Measurements from ENCODE around the gene ALDOC. TPM values are rescaled to one million over a fixed set of nuclear protein-coding genes. Genes with fewer than 3 reads are reported as not detected.

The ALDOC gene
- total and polyA plus RNA-seq, 2 of the 13 experiments (the other 11 are each of a cell fraction or from before 2014, with no cell fraction given), result 15.4 to 60.9 TPM

DNA sequence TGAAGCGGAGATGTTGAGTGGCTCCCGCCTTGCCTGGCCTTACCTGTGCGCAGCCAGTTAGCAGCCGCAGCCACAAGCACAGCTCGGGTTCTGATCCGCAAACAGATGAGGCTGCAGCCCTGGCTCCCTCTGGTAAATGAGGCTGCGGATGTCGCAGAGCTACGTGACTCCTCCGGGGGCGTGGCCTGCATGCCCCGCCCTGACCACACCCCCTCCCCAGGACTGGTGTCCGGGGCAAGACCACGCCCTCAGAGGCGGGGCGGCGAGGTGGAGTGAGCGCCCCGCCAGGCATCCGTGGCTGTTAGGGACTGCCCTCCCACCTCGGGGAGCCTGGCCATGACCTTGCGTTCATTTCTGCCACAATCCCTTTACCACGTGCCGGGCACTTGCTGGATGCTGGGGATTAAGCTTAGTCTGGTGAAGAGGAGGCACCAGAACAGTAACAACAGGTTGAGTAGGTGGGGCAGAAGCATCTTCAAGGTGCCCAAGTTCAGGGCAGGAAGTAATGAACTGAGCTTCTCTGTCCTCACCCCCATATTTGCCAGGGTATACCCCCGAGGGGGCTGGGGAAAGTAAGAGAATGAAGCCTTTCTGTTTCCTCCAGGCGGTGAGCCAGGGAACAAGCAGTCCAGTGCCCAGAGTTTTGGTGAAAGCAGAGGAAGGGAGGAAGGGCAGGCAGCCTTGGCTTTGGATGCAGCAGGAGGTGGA is at the start of gene ALDOC (continued):
- TF ChIP-seq GFI1 (CRISPR knock-in tag; IDR thresholded peaks at IDR 0.05; ENCODE audit: borderline replicate concordance), result no peak
- TF ChIP-seq, protein P1, sequence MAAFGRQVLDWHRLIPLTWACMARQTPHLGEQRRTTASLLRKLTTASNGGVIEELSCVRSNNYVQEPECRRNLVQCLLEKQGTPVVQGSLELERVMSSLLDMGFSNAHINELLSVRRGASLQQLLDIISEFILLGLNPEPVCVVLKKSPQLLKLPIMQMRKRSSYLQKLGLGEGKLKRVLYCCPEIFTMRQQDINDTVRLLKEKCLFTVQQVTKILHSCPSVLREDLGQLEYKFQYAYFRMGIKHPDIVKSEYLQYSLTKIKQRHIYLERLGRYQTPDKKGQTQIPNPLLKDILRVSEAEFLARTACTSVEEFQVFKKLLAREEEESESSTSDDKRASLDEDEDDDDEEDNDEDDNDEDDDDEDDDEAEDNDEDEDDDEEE (CRISPR knock-in tag; IDR thresholded peaks at IDR 0.05), result 0 out of 2 replicates have a peak, but pooled peaks have one; percentile 39
- 0 out of 2 replicates have a peak, but pooled peaks have one; percentile 58 for TF ChIP-seq ZFP36L1 (CRISPR knock-in tag; IDR thresholded peaks at IDR 0.05)
- TF ChIP-seq DR1 (CRISPR knock-in tag; IDR thresholded peaks at IDR 0.05), result 0 out of 2 replicates have a peak, but pooled peaks have one; percentile 56
- TF ChIP-seq SRSF9 (IDR thresholded peaks at IDR 0.05; ENCODE audit: borderline replicate concordance, insufficient read depth, low read depth, low read length, poor library complexity, severe bottlenecking), result no peak
- no peak for TF ChIP-seq ZNF24 (IDR thresholded peaks at IDR 0.05)
- TF ChIP-seq, protein P2, sequence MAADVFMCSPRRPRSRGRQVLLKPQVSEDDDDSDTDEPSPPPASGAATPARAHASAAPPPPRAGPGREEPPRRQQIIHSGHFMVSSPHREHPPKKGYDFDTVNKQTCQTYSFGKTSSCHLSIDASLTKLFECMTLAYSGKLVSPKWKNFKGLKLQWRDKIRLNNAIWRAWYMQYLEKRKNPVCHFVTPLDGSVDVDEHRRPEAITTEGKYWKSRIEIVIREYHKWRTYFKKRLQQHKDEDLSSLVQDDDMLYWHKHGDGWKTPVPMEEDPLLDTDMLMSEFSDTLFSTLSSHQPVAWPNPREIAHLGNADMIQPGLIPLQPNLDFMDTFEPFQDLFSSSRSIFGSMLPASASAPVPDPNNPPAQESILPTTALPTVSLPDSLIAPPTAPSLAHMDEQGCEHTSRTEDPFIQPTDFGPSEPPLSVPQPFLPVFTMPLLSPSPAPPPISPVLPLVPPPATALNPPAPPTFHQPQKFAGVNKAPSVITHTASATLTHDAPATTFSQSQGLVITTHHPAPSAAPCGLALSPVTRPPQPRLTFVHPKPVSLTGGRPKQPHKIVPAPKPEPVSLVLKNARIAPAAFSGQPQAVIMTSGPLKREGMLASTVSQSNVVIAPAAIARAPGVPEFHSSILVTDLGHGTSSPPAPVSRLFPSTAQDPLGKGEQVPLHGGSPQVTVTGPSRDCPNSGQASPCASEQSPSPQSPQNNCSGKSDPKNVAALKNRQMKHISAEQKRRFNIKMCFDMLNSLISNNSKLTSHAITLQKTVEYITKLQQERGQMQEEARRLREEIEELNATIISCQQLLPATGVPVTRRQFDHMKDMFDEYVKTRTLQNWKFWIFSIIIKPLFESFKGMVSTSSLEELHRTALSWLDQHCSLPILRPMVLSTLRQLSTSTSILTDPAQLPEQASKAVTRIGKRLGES (CRISPR knock-in tag; IDR thresholded peaks at IDR 0.05; ENCODE audit: borderline replicate concordance), result peak; percentile 50; the same call in 1 of the 2 replicates
- TF ChIP-seq CBFB (CRISPR knock-in tag; IDR thresholded peaks at IDR 0.05), result no peak
- peak; percentile 75; the same call in 1 of the 2 replicates for TF ChIP-seq ZNF350 (CRISPR knock-in tag; IDR thresholded peaks at IDR 0.05; ENCODE audit: borderline replicate concordance, low read depth)
- TF ChIP-seq, protein P3, sequence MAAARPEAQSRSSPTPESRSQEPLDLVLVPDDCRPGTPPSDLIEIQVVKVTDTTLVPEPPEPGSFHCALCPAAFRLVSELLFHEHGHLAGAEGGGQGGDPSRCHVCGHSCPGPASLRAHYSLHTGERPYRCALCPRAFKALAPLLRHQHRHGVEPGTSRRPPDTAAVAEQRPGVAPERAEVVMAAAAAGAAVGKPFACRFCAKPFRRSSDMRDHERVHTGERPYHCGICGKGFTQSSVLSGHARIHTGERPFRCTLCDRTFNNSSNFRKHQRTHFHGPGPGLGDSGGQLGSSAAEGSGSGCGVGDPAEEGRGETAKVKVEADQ (CRISPR knock-in tag; IDR thresholded peaks at IDR 0.05; ENCODE audit: borderline replicate concordance), result no peak
- TF ChIP-seq AHR (CRISPR knock-in tag; IDR thresholded peaks at IDR 0.05), result 0 out of 2 replicates have a peak, but pooled peaks have one; percentile 62
- no peak for TF ChIP-seq GTF2F1 (IDR thresholded peaks at IDR 0.05; ENCODE audit: low read length)
- TF ChIP-seq, protein P4, sequence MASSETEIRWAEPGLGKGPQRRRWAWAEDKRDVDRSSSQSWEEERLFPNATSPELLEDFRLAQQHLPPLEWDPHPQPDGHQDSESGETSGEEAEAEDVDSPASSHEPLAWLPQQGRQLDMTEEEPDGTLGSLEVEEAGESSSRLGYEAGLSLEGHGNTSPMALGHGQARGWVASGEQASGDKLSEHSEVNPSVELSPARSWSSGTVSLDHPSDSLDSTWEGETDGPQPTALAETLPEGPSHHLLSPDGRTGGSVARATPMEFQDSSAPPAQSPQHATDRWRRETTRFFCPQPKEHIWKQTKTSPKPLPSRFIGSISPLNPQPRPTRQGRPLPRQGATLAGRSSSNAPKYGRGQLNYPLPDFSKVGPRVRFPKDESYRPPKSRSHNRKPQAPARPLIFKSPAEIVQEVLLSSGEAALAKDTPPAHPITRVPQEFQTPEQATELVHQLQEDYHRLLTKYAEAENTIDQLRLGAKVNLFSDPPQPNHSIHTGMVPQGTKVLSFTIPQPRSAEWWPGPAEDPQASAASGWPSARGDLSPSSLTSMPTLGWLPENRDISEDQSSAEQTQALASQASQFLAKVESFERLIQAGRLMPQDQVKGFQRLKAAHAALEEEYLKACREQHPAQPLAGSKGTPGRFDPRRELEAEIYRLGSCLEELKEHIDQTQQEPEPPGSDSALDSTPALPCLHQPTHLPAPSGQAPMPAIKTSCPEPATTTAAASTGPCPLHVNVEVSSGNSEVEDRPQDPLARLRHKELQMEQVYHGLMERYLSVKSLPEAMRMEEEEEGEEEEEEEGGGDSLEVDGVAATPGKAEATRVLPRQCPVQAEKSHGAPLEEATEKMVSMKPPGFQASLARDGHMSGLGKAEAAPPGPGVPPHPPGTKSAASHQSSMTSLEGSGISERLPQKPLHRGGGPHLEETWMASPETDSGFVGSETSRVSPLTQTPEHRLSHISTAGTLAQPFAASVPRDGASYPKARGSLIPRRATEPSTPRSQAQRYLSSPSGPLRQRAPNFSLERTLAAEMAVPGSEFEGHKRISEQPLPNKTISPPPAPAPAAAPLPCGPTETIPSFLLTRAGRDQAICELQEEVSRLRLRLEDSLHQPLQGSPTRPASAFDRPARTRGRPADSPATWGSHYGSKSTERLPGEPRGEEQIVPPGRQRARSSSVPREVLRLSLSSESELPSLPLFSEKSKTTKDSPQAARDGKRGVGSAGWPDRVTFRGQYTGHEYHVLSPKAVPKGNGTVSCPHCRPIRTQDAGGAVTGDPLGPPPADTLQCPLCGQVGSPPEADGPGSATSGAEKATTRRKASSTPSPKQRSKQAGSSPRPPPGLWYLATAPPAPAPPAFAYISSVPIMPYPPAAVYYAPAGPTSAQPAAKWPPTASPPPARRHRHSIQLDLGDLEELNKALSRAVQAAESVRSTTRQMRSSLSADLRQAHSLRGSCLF (CRISPR knock-in tag; IDR thresholded peaks at IDR 0.05; ENCODE audit: borderline replicate concordance), result no peak
